Caco-2 (cell line): ENCODE data around the gene KHDRBS1. TPM values are rescaled to one million over a fixed set of nuclear protein-coding genes. Genes with fewer than 3 reads are reported as not detected.
A peak's percentile ranks its signal among the peaks of the same experiment; 100 is the strongest.
"Not testable (repeated sequence)": the region's sequence is repeated elsewhere in the genome, so short reads cannot be mapped to it uniquely, and the experiment has no call there.

Source experiments
- BruUV-seq: library from RNA; stranded (reverse); fragments of 400-500 nt; replicated peaks from 2 replicates; lab custom pipeline; 2021; lab: Mats Ljungman, UMichigan
- CTCF ChIA-PET: fragments of 300-600 bp; sonication (Branson Sonifier 250); formaldehyde crosslinking; loops from one replicate; lab custom pipeline; 2022; ENCODE audit warnings: antibody characterized with exemption; lab: Charles Lee
- POLR2A ChIA-PET: fragments of 300-600 bp; sonication (Branson Sonifier 250); formaldehyde crosslinking; loops from one replicate; lab custom pipeline; 2022; ENCODE audit warnings: antibody characterized with exemption; lab: Charles Lee
- DNase-seq, 2 experiments: peaks; one replicate each; pipeline versions ENCODE4 v3.0.0 to v3.0.0-alpha.2; 2020 to 2022
- H3K27me3 ChIP-seq: replicated peaks from 2 replicates; pipeline ENCODE4 v1.6.0; 2011; ENCODE audit warnings: low read length; ENCODE audit not compliant: control insufficient read depth, insufficient read depth
- H3K36me3 ChIP-seq: 2 replicates; pipeline ENCODE4 v1.5.1; 2011; ENCODE audit warnings: low read length; ENCODE audit not compliant: control insufficient read depth, insufficient read depth
- H3K4me1 ChIP-seq: fragments of 250-450 bp; sonication (Bioruptor Pico); 2 replicates; pipeline ENCODE4 v1.5.1; 2020; ENCODE audit warnings: mild to moderate bottlenecking
- H3K4me3 ChIP-seq: 2 replicates; pipeline ENCODE4 v1.5.1; 2011; ENCODE audit warnings: low read depth, mild to moderate bottlenecking, control low read depth, low read length
- H3K9me3 ChIP-seq: fragments of 250-450 bp; sonication (Bioruptor Pico); 2 replicates; pipeline ENCODE4 v1.5.1; 2020; ENCODE audit warnings: mild to moderate bottlenecking, moderate library complexity
- H3K27ac Mint-ChIP-seq: one replicate; pipeline ENCODE4 v1.8.0; 2022; ENCODE audit warnings: mixed read lengths; ENCODE audit not compliant: unreplicated experiment
- H3K27me3 Mint-ChIP-seq: one replicate; pipeline ENCODE4 v1.8.0; 2022; ENCODE audit warnings: mixed read lengths; ENCODE audit not compliant: insufficient read depth, unreplicated experiment
- H3K36me3 Mint-ChIP-seq: one replicate; pipeline ENCODE4 v1.8.0; 2022; ENCODE audit warnings: mild to moderate bottlenecking, mixed read lengths; ENCODE audit not compliant: insufficient read depth, unreplicated experiment
- H3K4me1 Mint-ChIP-seq: one replicate; pipeline ENCODE4 v1.8.0; 2022; ENCODE audit warnings: low read depth, mixed read lengths; ENCODE audit not compliant: unreplicated experiment
- H3K4me3 Mint-ChIP-seq: one replicate; pipeline ENCODE4 v1.8.0; 2022; ENCODE audit warnings: mild to moderate bottlenecking, moderate library complexity, mixed read lengths; ENCODE audit not compliant: unreplicated experiment
- H3K9me3 Mint-ChIP-seq: one replicate; pipeline ENCODE4 v1.8.0; 2022; ENCODE audit warnings: mixed read lengths; ENCODE audit not compliant: unreplicated experiment
- CTCF ChIP-seq, 2 experiments: fragments of 200-600 bp in 1 of 2; IDR thresholded peaks; 1 replicate in 1 of 2; 2 replicates in 1 of 2; pipeline versions ENCODE4 v1.5.1 to v1.8.0; 2011 to 2022; ENCODE audit warnings: antibody characterized with exemption in 1 of 2, control low read depth in 1 of 2, inconsistent platforms in 1 of 2, low read depth in 1 of 2, low read length in 1 of 2, mild to moderate bottlenecking in 1 of 2, moderate library complexity in 1 of 2; ENCODE audit not compliant: insufficient read depth in 1 of 2, severe bottlenecking in 1 of 2, unreplicated experiment in 1 of 2
- intact Hi-C: fragments of 100-400 bp; cut with micrococcal nuclease; formaldehyde crosslinking; loops from one replicate; pipeline ENCODE4 v1.10.0; 2022; ENCODE audit not compliant: unreplicated experiment
- total RNA-seq: library from RNA; stranded (reverse); gene quantifications from 2 replicates; pipeline ENCODE4 v1.2.3, GENCODE V29; 2022

The KHDRBS1 gene
- total RNA-seq, 1 experiment from 2014 or later: 137 TPM

- ChIA-PET CTCF (no interaction called here), POLR2A (interaction anchor here (0.5 kb wide), 1 partner anchor 49 kb away, joined by 14 read pairs; no protein-coding TSS in a partner anchor)
- Histone ChIP-seq H3K27me3 (no peaks in the 10 kb centered on the region), H3K36me3 (no peaks in the 10 kb centered on the region), H3K4me3 (no peak overlapping the region), H3K4me1 (no peaks in the 10 kb centered on the region), H3K9me3 (no peaks in the 10 kb centered on the region)
- H3K9me3 Mint-ChIP-seq: no peaks in the 10 kb centered on the region
- H3K36me3 Mint-ChIP-seq: peaks cover 58% of the 10 kb centered on the region
- H3K4me1 Mint-ChIP-seq: peaks cover 6% of the 10 kb centered on the region
- no peak for DNase-seq
- TF ChIP-seq CTCF (IDR thresholded peaks at IDR 0.05; ENCODE audit: insufficient read depth in 1 of 2, low read depth in 1 of 2, low read length in 1 of 2, severe bottlenecking in 1 of 2, unreplicated experiment in 1 of 2): no peak
- no peak overlapping the region for H3K27ac Mint-ChIP-seq
- no peak overlapping the region for H3K4me3 Mint-ChIP-seq
- intact Hi-C loops: no loop called here
- no peaks in the 10 kb centered on the region for H3K27me3 Mint-ChIP-seq
- no TSS peak for BruUV-seq
These were observed 47.2 kb downstream of the KHDRBS1 start for GRCh38 chr1:32060914-32061313.

GRCh38 chr1:32062867-32063230 is 49.2 kb downstream of the KHDRBS1 start:
- ChIA-PET CTCF (interaction anchor here (0.6 to 1.3 kb wide), 6 partner anchors 10 to 274 kb away, joined by 3 to 9 read pairs (median 4); partner anchors contain the start of gene TMEM39B), POLR2A (interaction anchor here (1.0 kb wide), 1 partner anchor 49 kb away, joined by 3 read pairs; the partner anchor contains the start of gene KHDRBS1)
- H3K27me3 ChIP-seq: no peaks in the 10 kb centered on the region
- no peaks in the 10 kb centered on the region for H3K9me3 ChIP-seq
- H3K27ac Mint-ChIP-seq: peak overlapping the region; percentile 69
- peaks cover 59% of the 10 kb centered on the region for H3K36me3 Mint-ChIP-seq
- H3K4me1 ChIP-seq: no peaks in the 10 kb centered on the region
- H3K4me1 Mint-ChIP-seq: peaks cover 6% of the 10 kb centered on the region
- no peak for DNase-seq
- H3K4me3 ChIP-seq: no peak overlapping the region
- BruUV-seq: no TSS peak
- intact Hi-C loops: loop anchor here (1.0 kb wide), 1 partner anchor 86 kb away; no protein-coding TSS in a partner anchor
- H3K4me3 Mint-ChIP-seq: no peak overlapping the region
- no peaks in the 10 kb centered on the region for H3K36me3 ChIP-seq
- H3K9me3 Mint-ChIP-seq: no peaks in the 10 kb centered on the region
- H3K27me3 Mint-ChIP-seq: no peaks in the 10 kb centered on the region
- TF ChIP-seq CTCF (IDR thresholded peaks at IDR 0.05; ENCODE audit: insufficient read depth in 1 of 2, low read depth in 1 of 2, low read length in 1 of 2, severe bottlenecking in 1 of 2, unreplicated experiment in 1 of 2): no peak

GRCh38 chr1:32063261-32063681 is 49.6 kb downstream of the KHDRBS1 start:
- Histone ChIP-seq H3K4me1 (no peaks in the 10 kb centered on the region), H3K27me3 (no peaks in the 10 kb centered on the region), H3K9me3 (no peaks in the 10 kb centered on the region), H3K36me3 (no peaks in the 10 kb centered on the region), H3K4me3 (no peak overlapping the region)
- ChIA-PET POLR2A (no interaction called here), CTCF (interaction anchor here (0.7 to 1.3 kb wide), 5 partner anchors 10 to 274 kb away, joined by 3 to 9 read pairs (median 5); partner anchors contain the start of gene TMEM39B)
- intact Hi-C loops: loop anchor here (1.0 kb wide), 1 partner anchor 86 kb away; no protein-coding TSS in a partner anchor
- Mint-ChIP-seq H3K4me3 (no peak overlapping the region), H3K36me3 (peaks cover 55% of the 10 kb centered on the region), H3K27me3 (no peaks in the 10 kb centered on the region), H3K27ac (no peak overlapping the region), H3K9me3 (no peaks in the 10 kb centered on the region), H3K4me1 (peaks cover 6% of the 10 kb centered on the region)
- BruUV-seq: no TSS peak
- peak in 1 of 2 experiments; percentile 22 for TF ChIP-seq CTCF (IDR thresholded peaks at IDR 0.05; ENCODE audit: insufficient read depth in 1 of 2, low read depth in 1 of 2, low read length in 1 of 2, severe bottlenecking in 1 of 2, unreplicated experiment in 1 of 2)
- peak in 1 of 2 experiments; percentile 16 for DNase-seq

- H3K4me1 Mint-ChIP-seq, H3K4me1 ChIP-seq, BruUV-seq, H3K36me3 ChIP-seq, H3K4me3 ChIP-seq, H3K27me3 Mint-ChIP-seq, H3K4me3 Mint-ChIP-seq, intact Hi-C loops, H3K9me3 ChIP-seq, CTCF ChIA-PET, DNase-seq, H3K9me3 Mint-ChIP-seq, H3K27ac Mint-ChIP-seq, H3K27me3 ChIP-seq: not testable (repeated sequence)
- POLR2A ChIA-PET: interaction anchor here (0.7 kb wide), 1 partner anchor 277 kb away, joined by 4 read pairs; no protein-coding TSS in a partner anchor
- H3K36me3 Mint-ChIP-seq: peaks cover 50% of the 10 kb centered on the region
These were observed 52.2 kb downstream of the KHDRBS1 start for GRCh38 chr1:32065613-32066488.
